Lung (tissue), 12 donors: Measurements from ENCODE around the gene PYGM. TPM values are rescaled to one million over a fixed set of nuclear protein-coding genes. Genes with fewer than 3 reads are reported as not detected.
A peak's percentile ranks its signal among the peaks of the same experiment; 100 is the strongest.

Source experiments
- ATAC-seq: fragments of 200-7000 bp; cut with Tn5 transposase; one replicate; pipeline ENCODE4 v1.9.1; 2020; ENCODE audit warnings: moderate number of reproducible peaks; ENCODE audit not compliant: insufficient read depth, low FRiP score
- DNase-seq, 3 donors: peaks; one replicate each; pipeline ENCODE4 v3.0.0-alpha.2; 2013 to 2017
- H3K27ac ChIP-seq, 2 donors: one replicate each; pipeline ENCODE4 v1.5.1; 2013; ENCODE audit warnings: mild to moderate bottlenecking in 2 of 2, moderate library complexity in 2 of 2, control low read depth in 1 of 2, inconsistent platforms in 1 of 2, low read depth in 1 of 2, low read length in 1 of 2
- H3K27me3 ChIP-seq, 3 donors: one replicate each; pipeline ENCODE4 v1.5.1; 2013; ENCODE audit warnings: low read length in 2 of 3; ENCODE audit not compliant: control insufficient read depth in 3 of 3, insufficient read depth in 3 of 3
- H3K36me3 ChIP-seq, 4 donors: one replicate each; pipeline ENCODE4 v1.5.1; 2013; ENCODE audit warnings: low read length in 4 of 4, mild to moderate bottlenecking in 1 of 4, moderate library complexity in 1 of 4; ENCODE audit not compliant: control insufficient read depth in 4 of 4, insufficient read depth in 4 of 4
- H3K4me1 ChIP-seq, 5 donors: one replicate each; pipeline ENCODE4 v1.5.1; 2013; ENCODE audit warnings: low read length in 5 of 5, mild to moderate bottlenecking in 2 of 5, moderate library complexity in 1 of 5; ENCODE audit not compliant: control insufficient read depth in 5 of 5, insufficient read depth in 5 of 5
- H3K4me3 ChIP-seq: one replicate; pipeline ENCODE4 v1.5.1; 2013; ENCODE audit warnings: mild to moderate bottlenecking, control low read depth, moderate library complexity
- H3K9ac ChIP-seq, 2 donors: one replicate each; pipeline ENCODE4 v1.5.1; 2013; ENCODE audit warnings: low read length in 2 of 2, control low read depth in 1 of 2; ENCODE audit not compliant: insufficient read depth in 1 of 2
- H3K9me3 ChIP-seq, 4 donors: one replicate each; pipeline ENCODE4 v1.5.1; 2013; ENCODE audit warnings: low read length in 3 of 4, mild to moderate bottlenecking in 1 of 4, moderate library complexity in 1 of 4; ENCODE audit not compliant: control insufficient read depth in 4 of 4, insufficient read depth in 3 of 4
- WGBS, 2 donors: extraction: QIAGEN DNeasy Blood & Tissue Kit; methylation state at CpG; one replicate each; pipeline ENCODE4 v1.1.7; 2013; 5-methylcytosine and 5-hydroxymethylcytosine counted together
- polyA plus RNA-seq, 2 donors: library from polyadenylated mRNA; stranded (reverse); fragments of 200-250 nt; gene quantifications; one replicate each; pipeline ENCODE4 v1.2.1, GENCODE V29; 2013
- total RNA-seq, 2 donors: library from RNA; depleted of rRNA in 1 of 2; stranded (reverse); fragments of >200 nt in 1 of 2; gene quantifications; one replicate each; pipeline ENCODE4 v1.2.1, GENCODE V29; 2014 to 2021
- TF ChIP-seq, protein P1 (sequence below): IDR thresholded peaks from 2 replicates; pipeline ENCODE4 v1.5.1; 2012; ENCODE audit warnings: mild to moderate bottlenecking; ENCODE audit errors: control extremely low read depth, extremely low read depth
- donor health status: control.
- donor health status: control.
- donor health status: Bipolar disorder and iron deficiency.
- donor health status: healthy.
- donor health status: DM: yes; HTN: yes; CAD: no.

Gene PYGM
- total and polyA plus RNA-seq, 4 donors = 1.2 to 3.8 (median 2.5) TPM

DNA sequence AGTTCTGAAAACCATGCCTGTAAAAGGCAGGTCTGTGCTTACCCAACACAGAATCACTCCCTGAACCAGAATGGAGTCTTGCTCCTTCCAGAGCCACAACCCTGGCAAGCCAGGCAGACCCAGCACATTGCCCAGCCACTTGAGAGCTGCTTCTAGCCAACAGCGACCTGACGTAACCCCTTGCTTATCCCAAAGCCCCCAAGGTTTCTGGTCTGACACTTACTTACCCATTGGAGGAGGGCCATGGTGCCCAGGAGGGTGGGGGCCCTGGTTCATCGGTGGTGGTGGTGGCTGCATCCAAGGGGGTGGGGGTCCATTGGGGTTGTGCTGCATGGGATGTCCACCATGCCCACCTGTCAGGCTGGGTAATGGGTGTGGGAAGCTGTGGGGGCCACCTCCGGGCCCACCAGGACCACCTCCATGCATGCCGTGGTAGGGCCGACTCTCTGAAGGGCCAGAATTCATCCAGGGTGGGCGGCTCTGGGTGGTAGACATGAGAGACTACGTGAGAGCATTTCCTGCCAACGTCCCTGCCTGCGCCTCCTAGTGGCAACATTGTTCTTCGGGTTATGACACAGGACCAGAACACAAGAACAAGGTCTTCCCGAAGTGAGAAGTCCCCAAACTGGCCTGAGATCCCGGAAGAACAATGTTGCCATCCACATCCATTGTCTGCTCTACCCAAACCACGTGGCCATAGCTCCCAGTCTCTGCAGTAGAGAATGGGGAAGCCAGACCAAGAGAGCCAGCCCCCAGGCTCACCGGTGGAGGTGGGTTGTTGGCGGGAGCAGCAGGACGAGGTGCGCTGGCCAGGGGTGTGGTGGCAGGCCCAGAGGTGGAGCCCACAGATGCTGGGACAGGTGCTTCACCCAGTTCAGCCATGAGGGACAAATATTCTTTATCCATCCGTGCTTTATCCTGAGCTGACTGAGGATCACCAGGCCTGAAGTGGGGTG, 7.8 kb upstream of the PYGM start:
- TF ChIP-seq, protein P1, sequence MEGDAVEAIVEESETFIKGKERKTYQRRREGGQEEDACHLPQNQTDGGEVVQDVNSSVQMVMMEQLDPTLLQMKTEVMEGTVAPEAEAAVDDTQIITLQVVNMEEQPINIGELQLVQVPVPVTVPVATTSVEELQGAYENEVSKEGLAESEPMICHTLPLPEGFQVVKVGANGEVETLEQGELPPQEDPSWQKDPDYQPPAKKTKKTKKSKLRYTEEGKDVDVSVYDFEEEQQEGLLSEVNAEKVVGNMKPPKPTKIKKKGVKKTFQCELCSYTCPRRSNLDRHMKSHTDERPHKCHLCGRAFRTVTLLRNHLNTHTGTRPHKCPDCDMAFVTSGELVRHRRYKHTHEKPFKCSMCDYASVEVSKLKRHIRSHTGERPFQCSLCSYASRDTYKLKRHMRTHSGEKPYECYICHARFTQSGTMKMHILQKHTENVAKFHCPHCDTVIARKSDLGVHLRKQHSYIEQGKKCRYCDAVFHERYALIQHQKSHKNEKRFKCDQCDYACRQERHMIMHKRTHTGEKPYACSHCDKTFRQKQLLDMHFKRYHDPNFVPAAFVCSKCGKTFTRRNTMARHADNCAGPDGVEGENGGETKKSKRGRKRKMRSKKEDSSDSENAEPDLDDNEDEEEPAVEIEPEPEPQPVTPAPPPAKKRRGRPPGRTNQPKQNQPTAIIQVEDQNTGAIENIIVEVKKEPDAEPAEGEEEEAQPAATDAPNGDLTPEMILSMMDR = peak; percentile 10
- WGBS, 2 donors = 51 to 54% methylated on average over 19 of the region's 19 CpGs
- no peak overlapping the region for H3K4me3 ChIP-seq
- H3K27me3 ChIP-seq = no peaks in the 10 kb centered on the region
- H3K36me3 ChIP-seq = peaks cover 74 to 86% (median 76%) of the 10 kb centered on the region in 4 donors
- no peak for ATAC-seq
- H3K9me3 ChIP-seq = no peaks in the 10 kb centered on the region
- peaks cover 0 to 5% (median 0%) of the 10 kb centered on the region in 5 donors for H3K4me1 ChIP-seq
- peak; percentile 60 to 69 (median 67) for DNase-seq
- H3K9ac ChIP-seq = no peak overlapping the region
- H3K27ac ChIP-seq = peak overlapping the region in 1 of 2 donors; percentile 54

DNA sequence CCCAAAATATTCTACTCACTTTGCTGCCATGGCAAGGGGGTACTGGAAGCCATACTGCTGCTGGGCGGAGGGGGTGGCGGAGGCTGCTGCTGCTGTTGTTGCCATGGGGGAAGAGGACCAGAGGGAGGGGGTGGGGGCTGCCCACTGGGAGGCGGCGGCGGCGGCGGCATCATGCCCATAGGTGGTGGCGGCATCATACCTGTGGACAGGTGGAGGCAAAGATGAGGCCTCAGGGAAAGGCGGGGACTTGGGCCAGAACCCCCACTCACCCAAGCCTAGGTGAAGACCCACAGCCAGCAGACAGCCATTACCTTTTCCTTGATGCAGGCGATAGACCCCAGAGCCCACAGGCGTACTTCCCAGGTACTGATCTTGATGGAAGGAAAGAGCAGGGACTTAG, 7.1 kb upstream of the PYGM start:
- DNase-seq = no peak

GRCh38 chr11:64765851-64766665, 6.3 kb upstream of the PYGM start:
- DNase-seq (no peak), ATAC-seq (no peak)
- peaks cover 0 to 4% (median 0%) of the 10 kb centered on the region in 5 donors for H3K4me1 ChIP-seq
- H3K9me3 ChIP-seq = no peaks in the 10 kb centered on the region
- TF ChIP-seq, protein P1 = no peak
- WGBS, 2 donors = 92% methylated on average over 25 to 42 of the region's 42 CpGs
- peaks cover 63 to 82% (median 66%) of the 10 kb centered on the region in 4 donors for H3K36me3 ChIP-seq
- no peak overlapping the region for H3K27ac ChIP-seq
- no peaks in the 10 kb centered on the region for H3K27me3 ChIP-seq
- no peak overlapping the region for H3K9ac ChIP-seq
- H3K4me3 ChIP-seq = no peak overlapping the region

More for the DNA sequence above, 7.1 kb upstream of the PYGM start:
- Histone ChIP-seq H3K4me3 (no peak overlapping the region), H3K9me3 (no peaks in the 10 kb centered on the region), H3K36me3 (peaks cover 71 to 86% (median 73%) of the 10 kb centered on the region in 4 donors), H3K9ac (no peak overlapping the region), H3K4me1 (peaks cover 0 to 4% (median 0%) of the 10 kb centered on the region in 5 donors), H3K27me3 (no peaks in the 10 kb centered on the region), H3K27ac (no peak overlapping the region)
- ATAC-seq = no peak
- WGBS, 2 donors = 98% methylated on average over 10 to 11 of the region's 11 CpGs
- TF ChIP-seq, protein P1 = no peak
